ENCODE results near the gene COL17A1.

Gene COL17A1

GRCh38 chr10:104119996-104120395 lies 34.3 kb upstream of the COL17A1 start:
- peak overlapping the region; percentile 97 for H3K27ac ChIP-seq
- peak overlapping the region; percentile 8 for H3K4me2 ChIP-seq (ENCODE audit: low read length)
- peak overlapping the region; percentile 94 for H2AFZ ChIP-seq
- no peaks in the 10 kb centered on the region for H3K9me3 ChIP-seq (ENCODE audit: control insufficient read depth, low read length)
- no peak overlapping the region for H3K9ac ChIP-seq
- H3K27me3 ChIP-seq (ENCODE audit: control insufficient read depth, insufficient read depth, low read length) = no peaks in the 10 kb centered on the region
- peaks cover 5% of the 10 kb centered on the region for H3K4me1 ChIP-seq
- H3K4me3 ChIP-seq (ENCODE audit: low read depth, low read length) = no peak overlapping the region
- no peak for TF ChIP-seq CTCF (IDR thresholded peaks at IDR 0.05)
- H3K79me2 ChIP-seq = no peaks in the 10 kb centered on the region
- H3K36me3 ChIP-seq (ENCODE audit: control insufficient read depth, insufficient read depth, low read length) = no peaks in the 10 kb centered on the region

GRCh38 chr10:104117839-104118323 lies 32.2 kb upstream of the COL17A1 start:
- Histone ChIP-seq H3K9ac (no peak overlapping the region), H3K4me1 (peaks cover 5% of the 10 kb centered on the region), H3K79me2 (no peaks in the 10 kb centered on the region), H2AFZ (no peak overlapping the region), H3K4me2 (ENCODE audit: low read length) (no peak overlapping the region), H3K27me3 (ENCODE audit: control insufficient read depth, insufficient read depth, low read length) (no peaks in the 10 kb centered on the region), H3K4me3 (ENCODE audit: low read depth, low read length) (no peak overlapping the region), H3K27ac (no peak overlapping the region), H3K9me3 (ENCODE audit: control insufficient read depth, low read length) (no peaks in the 10 kb centered on the region), H3K36me3 (ENCODE audit: control insufficient read depth, insufficient read depth, low read length) (no peaks in the 10 kb centered on the region)
- no peak for TF ChIP-seq CTCF (IDR thresholded peaks at IDR 0.05)

- Histone ChIP-seq H3K27me3 (ENCODE audit: control insufficient read depth, insufficient read depth, low read length) (no peaks in the 10 kb centered on the region), H3K4me2 (ENCODE audit: low read length) (no peak overlapping the region), H3K4me3 (ENCODE audit: low read depth, low read length) (no peak overlapping the region), H3K36me3 (ENCODE audit: control insufficient read depth, insufficient read depth, low read length) (no peaks in the 10 kb centered on the region), H3K9ac (no peak overlapping the region), H3K27ac (no peak overlapping the region), H3K4me1 (no peaks in the 10 kb centered on the region), H2AFZ (no peak overlapping the region), H3K9me3 (ENCODE audit: control insufficient read depth, low read length) (no peaks in the 10 kb centered on the region), H3K79me2 (no peaks in the 10 kb centered on the region)
- no peak for TF ChIP-seq CTCF (IDR thresholded peaks at IDR 0.05)
These were observed 27.8 kb upstream of the COL17A1 start for GRCh38 chr10:104113376-104113956.

- no peaks in the 10 kb centered on the region for H3K9me3 ChIP-seq (ENCODE audit: control insufficient read depth, low read length)
- H3K4me3 ChIP-seq (ENCODE audit: low read depth, low read length) = no peak overlapping the region
- no peak overlapping the region for H3K9ac ChIP-seq
- no peaks in the 10 kb centered on the region for H3K27me3 ChIP-seq (ENCODE audit: control insufficient read depth, insufficient read depth, low read length)
- no peak overlapping the region for H3K4me2 ChIP-seq (ENCODE audit: low read length)
- no peaks in the 10 kb centered on the region for H3K4me1 ChIP-seq
- H3K36me3 ChIP-seq (ENCODE audit: control insufficient read depth, insufficient read depth, low read length) = no peaks in the 10 kb centered on the region
- TF ChIP-seq CTCF (IDR thresholded peaks at IDR 0.05) = no peak
- H3K79me2 ChIP-seq = no peaks in the 10 kb centered on the region
- H2AFZ ChIP-seq = no peak overlapping the region
- H3K27ac ChIP-seq = no peak overlapping the region
These were observed 24.4 kb upstream of the COL17A1 start for GRCh38 chr10:104109908-104110662.

All from parathyroid adenoma (tissue), 2 donors.